Urinary bladder (tissue), 4 donors: ENCODE data around the gene CAVIN4. TPM values are rescaled to one million over a fixed set of nuclear protein-coding genes. Genes with fewer than 3 reads are reported as not detected.

ENCODE experiments used
- DNase-seq: peaks from one replicate; pipeline ENCODE4 v3.0.0-alpha.2; 2015; ENCODE audit errors: extremely low spot score
- H3K27ac ChIP-seq: one replicate; pipeline ENCODE4 v1.5.1; 2013; ENCODE audit warnings: low read depth, mild to moderate bottlenecking, moderate library complexity
- H3K36me3 ChIP-seq: one replicate; pipeline ENCODE4 v1.6.1; 2013; ENCODE audit warnings: mild to moderate bottlenecking, moderate library complexity; ENCODE audit not compliant: insufficient read depth
- H3K4me1 ChIP-seq: one replicate; pipeline ENCODE4 v1.6.1; 2013; ENCODE audit warnings: mild to moderate bottlenecking, moderate library complexity; ENCODE audit not compliant: insufficient read depth
- H3K4me3 ChIP-seq: one replicate; pipeline ENCODE4 v1.5.1; 2013; ENCODE audit warnings: low read depth, low read length
- WGBS: extraction: QIAGEN DNeasy Blood & Tissue Kit; methylation state at CpG from one replicate; pipeline ENCODE4 v1.1.7; 2013; 5-methylcytosine and 5-hydroxymethylcytosine counted together
- polyA plus RNA-seq: library from polyadenylated mRNA; stranded (reverse); fragments of 200-250 nt; gene quantifications from one replicate; pipeline ENCODE4 v1.2.3, GENCODE V29; 2013
- total RNA-seq: library from RNA; depleted of rRNA; stranded (reverse); fragments of >200 nt; gene quantifications from one replicate; pipeline ENCODE4 v1.2.3, GENCODE V29; 2014
- donor health status: healthy with polysubstance abuse.
- donor health status: healthy.

Gene CAVIN4
- total and polyA plus RNA-seq, 2 donors, result 0.20 to 12.8 TPM

- H3K27ac ChIP-seq, result no peak overlapping the region
- peak; percentile 59 for DNase-seq
- WGBS, result 1% methylated on average over 41 of the region's 41 CpGs
- H3K4me1 ChIP-seq, result no peaks in the 10 kb centered on the region
- H3K4me3 ChIP-seq, result peak overlapping the region; percentile 33
- H3K36me3 ChIP-seq, result no peaks in the 10 kb centered on the region
Measured at GRCh38 chr9:100598641-100599145, 20.8 kb downstream of the CAVIN4 start.

- no peak for DNase-seq
- Histone ChIP-seq H3K27ac (no peak overlapping the region), H3K36me3 (no peaks in the 10 kb centered on the region), H3K4me1 (no peaks in the 10 kb centered on the region), H3K4me3 (no peak overlapping the region)
- WGBS, result 75% methylated on average over 7 of the region's 7 CpGs
Measured at GRCh38 chr9:100600521-100601079, 22.7 kb downstream of the CAVIN4 start.

DNA sequence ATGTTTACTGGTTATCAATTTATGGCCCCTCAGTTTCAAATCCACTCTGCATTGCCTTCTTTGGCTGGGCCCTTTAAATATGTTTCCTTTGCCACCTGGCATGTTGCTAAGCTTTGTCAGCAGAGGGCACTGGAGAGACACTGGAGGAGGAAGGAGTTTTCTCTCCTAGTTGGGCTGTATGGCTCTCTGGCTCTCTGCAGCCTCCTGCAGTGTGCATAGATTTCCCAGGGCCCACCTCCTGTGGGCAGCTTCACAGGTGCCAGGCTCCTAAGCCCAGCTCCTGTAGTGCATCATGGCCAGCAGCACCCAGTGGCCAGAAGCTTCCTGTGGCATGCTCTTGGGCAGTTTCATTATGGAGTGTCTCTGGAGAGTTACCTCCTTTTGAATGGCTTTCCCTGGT lies 23.3 kb downstream of the CAVIN4 start:
- H3K27ac ChIP-seq, result no peak overlapping the region
- no peak overlapping the region for H3K4me3 ChIP-seq
- DNase-seq, result no peak
- H3K4me1 ChIP-seq, result no peaks in the 10 kb centered on the region
- no peaks in the 10 kb centered on the region for H3K36me3 ChIP-seq

DNA sequence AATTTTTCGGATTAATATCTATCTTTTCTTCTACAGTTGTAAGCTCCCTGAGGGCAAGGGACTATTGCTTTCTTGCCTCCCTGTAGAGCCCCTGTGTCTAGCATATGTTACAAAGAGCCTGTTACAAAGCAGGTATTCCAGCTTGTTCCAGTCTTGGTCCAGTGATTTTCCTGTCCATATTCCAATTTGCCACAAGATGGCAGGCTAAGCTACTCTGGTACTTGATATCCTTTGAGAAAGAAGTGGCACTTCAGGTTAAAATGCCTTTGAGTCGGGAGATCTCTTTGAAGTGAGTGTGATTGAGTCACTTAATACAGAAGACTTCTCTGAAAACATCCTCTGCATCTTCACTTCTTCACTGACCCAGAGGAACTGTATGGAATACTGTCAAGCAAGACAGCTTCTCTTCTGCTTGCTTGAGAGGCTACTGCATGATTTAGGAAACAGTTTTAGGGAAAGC lies 24.5 kb downstream of the CAVIN4 start:
- DNase-seq, result peak; percentile 55
- H3K4me3 ChIP-seq, result no peak overlapping the region
- H3K4me1 ChIP-seq, result no peaks in the 10 kb centered on the region
- H3K27ac ChIP-seq, result no peak overlapping the region
- no peaks in the 10 kb centered on the region for H3K36me3 ChIP-seq
- WGBS, result 32% methylated on average over 2 of the region's 2 CpGs

DNA sequence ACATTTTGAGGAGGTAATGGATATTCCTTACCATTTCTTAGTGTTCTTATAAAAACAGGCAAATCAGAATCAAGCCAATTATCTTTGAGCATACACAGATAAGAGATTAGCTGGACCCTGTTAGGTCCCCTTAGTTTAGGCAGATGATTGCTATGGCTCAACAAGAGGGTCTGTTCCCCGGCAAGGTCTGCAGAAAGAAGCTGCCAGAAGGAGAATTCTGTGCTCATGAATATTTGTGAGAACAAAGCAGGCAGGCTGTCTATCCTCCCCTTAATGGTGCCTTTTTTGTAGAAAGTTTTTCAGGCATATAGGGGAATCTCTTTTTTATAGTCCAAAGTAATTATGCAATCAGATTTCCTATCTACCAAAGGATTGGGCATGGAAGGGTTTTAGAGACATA lies 27.5 kb downstream of the CAVIN4 start:
- 28% methylated on average over 1 of the region's 1 CpG for WGBS
- no peak overlapping the region for H3K27ac ChIP-seq
- no peaks in the 10 kb centered on the region for H3K36me3 ChIP-seq
- H3K4me3 ChIP-seq, result no peak overlapping the region
- no peaks in the 10 kb centered on the region for H3K4me1 ChIP-seq
- no peak for DNase-seq

GRCh38 chr9:100619194-100619593 lies 41.3 kb downstream of the CAVIN4 start:
- WGBS, result 67% methylated on average over 5 of the region's 5 CpGs
- Histone ChIP-seq H3K4me3 (no peak overlapping the region), H3K36me3 (no peaks in the 10 kb centered on the region), H3K4me1 (no peaks in the 10 kb centered on the region), H3K27ac (no peak overlapping the region)
- DNase-seq, result no peak

- Histone ChIP-seq H3K27ac (no peak overlapping the region), H3K4me3 (no peak overlapping the region), H3K4me1 (no peaks in the 10 kb centered on the region), H3K36me3 (no peaks in the 10 kb centered on the region)
- WGBS, result 66% methylated on average over 5 of the region's 5 CpGs
- no peak for DNase-seq
Measured at GRCh38 chr9:100619665-100620064, 41.8 kb downstream of the CAVIN4 start.

DNA sequence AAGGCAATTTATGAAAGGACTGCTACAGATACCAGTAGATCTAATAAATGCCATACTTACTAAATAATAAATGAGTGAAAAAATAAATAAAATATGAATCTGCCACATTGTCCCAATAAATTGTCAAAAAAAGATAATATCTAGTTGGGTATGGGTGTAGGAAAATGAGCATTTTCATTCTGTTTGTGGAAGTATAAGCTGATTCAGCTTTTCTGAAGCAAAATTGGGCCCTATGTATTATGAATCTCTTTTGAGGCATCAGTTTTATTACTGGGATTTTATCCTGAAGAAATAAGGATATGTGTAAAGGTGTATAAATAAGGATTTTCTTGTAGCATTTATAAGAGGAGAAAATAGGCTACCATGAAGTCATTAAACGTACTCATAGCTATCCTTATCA lies 46.1 kb downstream of the CAVIN4 start:
- no peaks in the 10 kb centered on the region for H3K4me1 ChIP-seq
- WGBS, result 33% methylated on average over 1 of the region's 1 CpG
- H3K4me3 ChIP-seq, result no peak overlapping the region
- H3K36me3 ChIP-seq, result no peaks in the 10 kb centered on the region
- H3K27ac ChIP-seq, result no peak overlapping the region
- DNase-seq, result no peak

- Histone ChIP-seq H3K36me3 (no peaks in the 10 kb centered on the region), H3K4me3 (no peak overlapping the region), H3K4me1 (no peaks in the 10 kb centered on the region), H3K27ac (no peak overlapping the region)
- DNase-seq, result no peak
- 96% methylated on average over 1 of the region's 1 CpG for WGBS
Measured at GRCh38 chr9:100626949-100627348, 49.1 kb downstream of the CAVIN4 start.

DNA sequence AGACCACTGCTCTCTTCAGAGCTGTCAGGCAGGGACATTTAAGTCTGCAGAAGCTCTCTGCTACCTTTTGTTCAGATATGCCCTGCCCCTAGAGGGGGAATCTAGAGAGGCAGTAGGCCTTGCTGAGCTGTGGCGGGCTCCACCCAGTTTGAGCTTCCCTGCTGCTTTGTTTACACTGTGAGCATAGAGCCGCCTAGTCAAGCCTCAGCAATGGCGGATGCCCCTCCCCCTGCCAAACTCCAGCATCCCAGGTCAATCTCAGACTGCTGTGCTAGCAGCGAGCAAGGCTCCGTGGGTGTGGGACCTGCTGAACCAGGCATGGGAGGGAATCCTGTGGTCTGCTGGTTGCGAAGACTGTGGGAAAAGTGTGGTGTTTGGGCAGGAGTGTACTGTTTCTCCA lies 59.9 kb downstream of the CAVIN4 start:
- 63% methylated on average over 6 of the region's 6 CpGs for WGBS
- Histone ChIP-seq H3K27ac (no peak overlapping the region), H3K36me3 (no peaks in the 10 kb centered on the region), H3K4me1 (no peaks in the 10 kb centered on the region), H3K4me3 (no peak overlapping the region)
- DNase-seq, result no peak

Other genes starting within 250 kb of the CAVIN4 start
- 43.0 TPM for gene TEX10, start 225.1 kb upstream of the CAVIN4 start, total RNA-seq
- gene TEX10, start 225.1 kb upstream of the CAVIN4 start, polyA plus RNA-seq, result 9.8 TPM
- 19.1 TPM for gene MSANTD3, start 150.9 kb upstream of the CAVIN4 start, total RNA-seq
- gene MSANTD3, start 150.9 kb upstream of the CAVIN4 start, polyA plus RNA-seq, result 14.3 TPM
- 2.0 TPM for gene TMEFF1, start 104.9 kb upstream of the CAVIN4 start, total RNA-seq
- gene TMEFF1, start 104.9 kb upstream of the CAVIN4 start, polyA plus RNA-seq, result 0.24 TPM